ENCODE measurements around the gene OR2T8. TPM values are rescaled to one million over a fixed set of nuclear protein-coding genes. Genes with fewer than 3 reads are reported as not detected.

OR2T8 gene
- total RNA-seq = not detected

- H3K4me1 ChIP-seq (ENCODE audit: control insufficient read depth in 3 of 3, insufficient read depth in 3 of 3, low read length in 3 of 3) = no peaks in the 10 kb centered on the region
- no peak within 1 kb of the TSS for H3K27ac ChIP-seq (ENCODE audit: low read depth, low read length)
- no peaks in the 10 kb centered on the region for H3K9me3 ChIP-seq (ENCODE audit: control insufficient read depth in 3 of 3, low read length in 3 of 3)
- H3K36me3 ChIP-seq (ENCODE audit: control insufficient read depth in 3 of 3, insufficient read depth in 3 of 3, low read length in 3 of 3) = no peaks in the 10 kb centered on the region
- H3K27me3 ChIP-seq (ENCODE audit: control insufficient read depth in 3 of 3, insufficient read depth in 3 of 3, low read length in 3 of 3) = no peaks in the 10 kb centered on the region
- no peak within 1 kb of the TSS for H3K4me3 ChIP-seq (ENCODE audit: low read length in 3 of 3)
- no peak within 1 kb of the TSS for H3K9ac ChIP-seq (ENCODE audit: low read depth in 1 of 3, low read length in 3 of 3)
Measured at GRCh38 chr1:247919952-247920351, at the start of gene OR2T8. Gene OR2T8, plus strand, starts transcription at chr1:247920252. Its CDS starts 766 bp downstream, at chr1:247921018.

- no peak overlapping the region for H3K9ac ChIP-seq (ENCODE audit: low read depth in 1 of 3, low read length in 3 of 3)
- no peaks in the 10 kb centered on the region for H3K4me1 ChIP-seq (ENCODE audit: control insufficient read depth in 3 of 3, insufficient read depth in 3 of 3, low read length in 3 of 3)
- H3K9me3 ChIP-seq (ENCODE audit: control insufficient read depth in 3 of 3, low read length in 3 of 3) = no peaks in the 10 kb centered on the region
- no peak overlapping the region for H3K4me3 ChIP-seq (ENCODE audit: low read length in 3 of 3)
- no peak overlapping the region for H3K27ac ChIP-seq (ENCODE audit: low read depth, low read length)
- H3K27me3 ChIP-seq (ENCODE audit: control insufficient read depth in 3 of 3, insufficient read depth in 3 of 3, low read length in 3 of 3) = no peaks in the 10 kb centered on the region
- no peaks in the 10 kb centered on the region for H3K36me3 ChIP-seq (ENCODE audit: control insufficient read depth in 3 of 3, insufficient read depth in 3 of 3, low read length in 3 of 3)
Measured at GRCh38 chr1:247883346-247883745, 36.7 kb upstream of the OR2T8 start.

GRCh38 chr1:247884797-247885413 lies 35.1 kb upstream of the OR2T8 start:
- Histone ChIP-seq H3K36me3 (ENCODE audit: control insufficient read depth in 3 of 3, insufficient read depth in 3 of 3, low read length in 3 of 3) (no peaks in the 10 kb centered on the region), H3K27ac (ENCODE audit: low read depth, low read length) (no peak overlapping the region), H3K4me1 (ENCODE audit: control insufficient read depth in 3 of 3, insufficient read depth in 3 of 3, low read length in 3 of 3) (no peaks in the 10 kb centered on the region), H3K9me3 (ENCODE audit: control insufficient read depth in 3 of 3, low read length in 3 of 3) (no peaks in the 10 kb centered on the region), H3K9ac (ENCODE audit: low read depth in 1 of 3, low read length in 3 of 3) (no peak overlapping the region), H3K4me3 (ENCODE audit: low read length in 3 of 3) (no peak overlapping the region), H3K27me3 (ENCODE audit: control insufficient read depth in 3 of 3, insufficient read depth in 3 of 3, low read length in 3 of 3) (no peaks in the 10 kb centered on the region)

- no peaks in the 10 kb centered on the region for H3K4me1 ChIP-seq (ENCODE audit: control insufficient read depth in 3 of 3, insufficient read depth in 3 of 3, low read length in 3 of 3)
- H3K9me3 ChIP-seq (ENCODE audit: control insufficient read depth in 3 of 3, low read length in 3 of 3) = peaks cover 0 to 4% (median 3%) of the 10 kb centered on the region in 3 donors
- no peaks in the 10 kb centered on the region for H3K27me3 ChIP-seq (ENCODE audit: control insufficient read depth in 3 of 3, insufficient read depth in 3 of 3, low read length in 3 of 3)
- no peak within 1 kb of the TSS for H3K27ac ChIP-seq (ENCODE audit: low read depth, low read length)
- H3K4me3 ChIP-seq (ENCODE audit: low read length in 3 of 3) = no peak within 1 kb of the TSS
- H3K9ac ChIP-seq (ENCODE audit: low read depth in 1 of 3, low read length in 3 of 3) = no peak within 1 kb of the TSS
- no peaks in the 10 kb centered on the region for H3K36me3 ChIP-seq (ENCODE audit: control insufficient read depth in 3 of 3, insufficient read depth in 3 of 3, low read length in 3 of 3)
Measured at GRCh38 chr1:247895163-247895637, 24.9 kb upstream of the OR2T8 start, which contains the start of gene OR2W3. Gene OR2W3, plus strand, starts transcription at chr1:247895587. Its CDS starts 0 bp downstream, at chr1:247895587.

GRCh38 chr1:247895976-247896375 lies 24.1 kb upstream of the OR2T8 start:
- Histone ChIP-seq H3K27ac (ENCODE audit: low read depth, low read length) (no peak overlapping the region), H3K4me3 (ENCODE audit: low read length in 3 of 3) (no peak overlapping the region), H3K27me3 (ENCODE audit: control insufficient read depth in 3 of 3, insufficient read depth in 3 of 3, low read length in 3 of 3) (no peaks in the 10 kb centered on the region), H3K9ac (ENCODE audit: low read depth in 1 of 3, low read length in 3 of 3) (no peak overlapping the region), H3K9me3 (ENCODE audit: control insufficient read depth in 3 of 3, low read length in 3 of 3) (peaks cover 0 to 4% (median 3%) of the 10 kb centered on the region in 3 donors), H3K4me1 (ENCODE audit: control insufficient read depth in 3 of 3, insufficient read depth in 3 of 3, low read length in 3 of 3) (no peaks in the 10 kb centered on the region), H3K36me3 (ENCODE audit: control insufficient read depth in 3 of 3, insufficient read depth in 3 of 3, low read length in 3 of 3) (no peaks in the 10 kb centered on the region)

- Histone ChIP-seq H3K4me3 (ENCODE audit: low read length in 3 of 3) (no peak overlapping the region), H3K27me3 (ENCODE audit: control insufficient read depth in 3 of 3, insufficient read depth in 3 of 3, low read length in 3 of 3) (no peaks in the 10 kb centered on the region), H3K4me1 (ENCODE audit: control insufficient read depth in 3 of 3, insufficient read depth in 3 of 3, low read length in 3 of 3) (no peaks in the 10 kb centered on the region), H3K36me3 (ENCODE audit: control insufficient read depth in 3 of 3, insufficient read depth in 3 of 3, low read length in 3 of 3) (no peaks in the 10 kb centered on the region), H3K27ac (ENCODE audit: low read depth, low read length) (no peak overlapping the region), H3K9me3 (ENCODE audit: control insufficient read depth in 3 of 3, low read length in 3 of 3) (no peaks in the 10 kb centered on the region), H3K9ac (ENCODE audit: low read depth in 1 of 3, low read length in 3 of 3) (no peak overlapping the region)
Measured at GRCh38 chr1:247904122-247904521, 15.9 kb upstream of the OR2T8 start.

- H3K9ac ChIP-seq (ENCODE audit: low read depth in 1 of 3, low read length in 3 of 3) = no peak overlapping the region
- H3K4me1 ChIP-seq (ENCODE audit: control insufficient read depth in 3 of 3, insufficient read depth in 3 of 3, low read length in 3 of 3) = no peaks in the 10 kb centered on the region
- no peaks in the 10 kb centered on the region for H3K9me3 ChIP-seq (ENCODE audit: control insufficient read depth in 3 of 3, low read length in 3 of 3)
- H3K36me3 ChIP-seq (ENCODE audit: control insufficient read depth in 3 of 3, insufficient read depth in 3 of 3, low read length in 3 of 3) = no peaks in the 10 kb centered on the region
- no peak overlapping the region for H3K27ac ChIP-seq (ENCODE audit: low read depth, low read length)
- H3K27me3 ChIP-seq (ENCODE audit: control insufficient read depth in 3 of 3, insufficient read depth in 3 of 3, low read length in 3 of 3) = no peaks in the 10 kb centered on the region
- no peak overlapping the region for H3K4me3 ChIP-seq (ENCODE audit: low read length in 3 of 3)
Measured at GRCh38 chr1:247905181-247905580, 14.9 kb upstream of the OR2T8 start.

- no peaks in the 10 kb centered on the region for H3K4me1 ChIP-seq (ENCODE audit: control insufficient read depth in 3 of 3, insufficient read depth in 3 of 3, low read length in 3 of 3)
- no peak overlapping the region for H3K4me3 ChIP-seq (ENCODE audit: low read length in 3 of 3)
- H3K36me3 ChIP-seq (ENCODE audit: control insufficient read depth in 3 of 3, insufficient read depth in 3 of 3, low read length in 3 of 3) = no peaks in the 10 kb centered on the region
- no peak overlapping the region for H3K9ac ChIP-seq (ENCODE audit: low read depth in 1 of 3, low read length in 3 of 3)
- H3K9me3 ChIP-seq (ENCODE audit: control insufficient read depth in 3 of 3, low read length in 3 of 3) = no peaks in the 10 kb centered on the region
- no peak overlapping the region for H3K27ac ChIP-seq (ENCODE audit: low read depth, low read length)
- H3K27me3 ChIP-seq (ENCODE audit: control insufficient read depth in 3 of 3, insufficient read depth in 3 of 3, low read length in 3 of 3) = no peaks in the 10 kb centered on the region
Measured at GRCh38 chr1:247905910-247906503, 14.0 kb upstream of the OR2T8 start.

GRCh38 chr1:247906504-247907047 lies 13.5 kb upstream of the OR2T8 start:
- Histone ChIP-seq H3K27me3 (ENCODE audit: control insufficient read depth in 3 of 3, insufficient read depth in 3 of 3, low read length in 3 of 3) (no peaks in the 10 kb centered on the region), H3K4me3 (ENCODE audit: low read length in 3 of 3) (no peak overlapping the region), H3K9me3 (ENCODE audit: control insufficient read depth in 3 of 3, low read length in 3 of 3) (no peaks in the 10 kb centered on the region), H3K36me3 (ENCODE audit: control insufficient read depth in 3 of 3, insufficient read depth in 3 of 3, low read length in 3 of 3) (no peaks in the 10 kb centered on the region), H3K27ac (ENCODE audit: low read depth, low read length) (no peak overlapping the region), H3K9ac (ENCODE audit: low read depth in 1 of 3, low read length in 3 of 3) (no peak overlapping the region), H3K4me1 (ENCODE audit: control insufficient read depth in 3 of 3, insufficient read depth in 3 of 3, low read length in 3 of 3) (no peaks in the 10 kb centered on the region)

- no peaks in the 10 kb centered on the region for H3K4me1 ChIP-seq (ENCODE audit: control insufficient read depth in 3 of 3, insufficient read depth in 3 of 3, low read length in 3 of 3)
- no peaks in the 10 kb centered on the region for H3K27me3 ChIP-seq (ENCODE audit: control insufficient read depth in 3 of 3, insufficient read depth in 3 of 3, low read length in 3 of 3)
- H3K9me3 ChIP-seq (ENCODE audit: control insufficient read depth in 3 of 3, low read length in 3 of 3) = no peaks in the 10 kb centered on the region
- H3K36me3 ChIP-seq (ENCODE audit: control insufficient read depth in 3 of 3, insufficient read depth in 3 of 3, low read length in 3 of 3) = no peaks in the 10 kb centered on the region
- no peak overlapping the region for H3K27ac ChIP-seq (ENCODE audit: low read depth, low read length)
- no peak overlapping the region for H3K9ac ChIP-seq (ENCODE audit: low read depth in 1 of 3, low read length in 3 of 3)
- no peak overlapping the region for H3K4me3 ChIP-seq (ENCODE audit: low read length in 3 of 3)
Measured at GRCh38 chr1:247908766-247909165, 11.3 kb upstream of the OR2T8 start.
